HCT116 (cell line): ENCODE results near the gene CEMIP2. TPM values are rescaled to one million over a fixed set of nuclear protein-coding genes. Genes with fewer than 3 reads are reported as not detected.

Source experiments
- ATAC-seq: fragments of 200-7000 bp; cut with Tn5 transposase; 2 replicates; pipeline ENCODE4 v1.9.1; 2020; ENCODE audit warnings: mild to moderate bottlenecking, moderate library complexity
- BruUV-seq: library from RNA; stranded (reverse); fragments of 400-500 nt; replicated peaks from 2 replicates; lab custom pipeline; 2021; lab: Mats Ljungman, UMichigan
- CTCF ChIA-PET: fragments of 300-600 bp; sonication (Branson Sonifier 250); formaldehyde crosslinking; loops from one replicate; lab custom pipeline; 2021; ENCODE audit warnings: antibody characterized with exemption; lab: Charles Lee
- POLR2A ChIA-PET: fragments of 300-600, 350-600 bp; sonication (Branson Sonifier 250); formaldehyde crosslinking; loops from one replicate; lab custom pipeline; 2021; ENCODE audit warnings: antibody characterized with exemption; lab: Charles Lee
- RAD21 ChIA-PET, 2 experiments: fragments of 300-600 bp; sonication (Branson Sonifier 250); formaldehyde crosslinking; loops; one replicate each; lab custom pipeline; 2023; ENCODE audit warnings: low total read pairs in 2 of 2; ENCODE audit not compliant: uncharacterized antibody in 2 of 2, unreplicated experiment in 2 of 2, low non-redundant PET in 1 of 2; lab: Charles Lee
- DNase-seq: peaks from one replicate; pipeline ENCODE4 v3.0.0-alpha.2; 2010; ENCODE audit warnings: low read depth, low spot score
- H2AFZ ChIP-seq: fragments of 200-600 bp; shearing (Covaris generic), sonication (generic); 2 replicates; pipeline ENCODE4 v1.6.1; 2017; ENCODE audit warnings: low read depth, mixed run types, mixed read lengths, antibody characterized with exemption, low read length; ENCODE audit not compliant: poor library complexity, severe bottlenecking
- H3K27ac ChIP-seq: 2 replicates; pipeline ENCODE4 v1.5.1; 2012; ENCODE audit warnings: low read depth, low read length
- H3K27me3 ChIP-seq: fragments of 200-600 bp; sonication (generic); 2 replicates; pipeline ENCODE4 v1.6.1; 2016; ENCODE audit warnings: mixed run types, low read length, mixed read lengths; ENCODE audit not compliant: insufficient read depth
- H3K36me3 ChIP-seq, 2 experiments: fragments of 200-500 bp in 1 of 2; fragments of 200-600 bp in 1 of 2; sonication (Bioruptor generic) in 1 of 2; sonication (generic) in 1 of 2; 2 replicates each; pipeline versions ENCODE4 v1.5.1 to v1.6.1; 2014 to 2016; ENCODE audit warnings: low read length in 2 of 2, inconsistent platforms in 1 of 2, mixed read lengths in 1 of 2, mixed run types in 1 of 2; ENCODE audit not compliant: insufficient read depth in 2 of 2, control insufficient read depth in 1 of 2
- H3K4me1 ChIP-seq, 2 experiments: fragments of 200-600 bp in 1 of 2; sonication (generic) in 1 of 2; 2 replicates each; pipeline versions ENCODE4 v1.5.1 to v1.6.1; 2012 to 2017; ENCODE audit warnings: low read length in 2 of 2, inconsistent platforms in 1 of 2, mild to moderate bottlenecking in 1 of 2, mixed read lengths in 1 of 2, mixed run types in 1 of 2, moderate library complexity in 1 of 2; ENCODE audit not compliant: insufficient read depth in 2 of 2, control insufficient read depth in 1 of 2
- H3K4me2 ChIP-seq: fragments of 200-600 bp; sonication (generic); 2 replicates; pipeline ENCODE4 v1.6.1; 2017; ENCODE audit warnings: mixed run types, low read length, mixed read lengths
- H3K4me3 ChIP-seq, 2 experiments: fragments of 200-600 bp in 1 of 2; sonication (generic) in 1 of 2; replicated peaks in 1 of 2; 2 replicates each; pipeline ENCODE4 v1.5.1; 2011 to 2016; ENCODE audit warnings: low read length in 2 of 2, control low read depth in 1 of 2, low read depth in 1 of 2, mild to moderate bottlenecking in 1 of 2, mixed read lengths in 1 of 2, mixed run types in 1 of 2
- H3K79me2 ChIP-seq: fragments of 200-600 bp; sonication (generic); 2 replicates; pipeline ENCODE4 v1.6.1; 2017; ENCODE audit warnings: mild to moderate bottlenecking, mixed run types, low read length, moderate library complexity, mixed read lengths; ENCODE audit not compliant: insufficient read depth
- H3K9ac ChIP-seq: fragments of 200-600 bp; sonication (generic); 2 replicates; pipeline ENCODE4 v1.6.1; 2016; ENCODE audit warnings: low read length, mixed read lengths
- H3K9me2 ChIP-seq: fragments of 200-600 bp; sonication (generic), shearing (Covaris generic); 2 replicates; pipeline ENCODE4 v1.6.1; 2017; ENCODE audit warnings: mixed run types, mild to moderate bottlenecking, moderate library complexity; ENCODE audit not compliant: insufficient read depth
- H3K9me3 ChIP-seq, 2 experiments: fragments of 200-500 bp in 1 of 2; fragments of 200-600 bp in 1 of 2; sonication (Bioruptor generic) in 1 of 2; sonication (generic) in 1 of 2; 2 replicates each; pipeline ENCODE4 v1.6.1; 2014 to 2017; ENCODE audit warnings: low read length in 2 of 2, mixed read lengths in 2 of 2, inconsistent platforms in 1 of 2, low read depth in 1 of 2, mild to moderate bottlenecking in 1 of 2, mixed run types in 1 of 2, moderate library complexity in 1 of 2; ENCODE audit not compliant: control insufficient read depth in 1 of 2, insufficient read depth in 1 of 2
- H4K20me1 ChIP-seq: fragments of 200-600 bp; sonication (generic), shearing (Covaris generic); 2 replicates; pipeline ENCODE4 v1.6.1; 2017; ENCODE audit warnings: mixed run types, mild to moderate bottlenecking, moderate library complexity; ENCODE audit not compliant: insufficient read depth
- CTCF ChIP-seq, 3 experiments: fragments of 200-600 bp in 1 of 3; sonication (generic) in 1 of 3; IDR thresholded peaks in 2 of 3; conservative IDR thresholded peaks in 1 of 3; 2 replicates each; pipeline ENCODE4 v1.5.1; 2012 to 2017; ENCODE audit warnings: low read depth in 2 of 3, low read length in 2 of 3, antibody characterized with exemption in 1 of 3, borderline replicate concordance in 1 of 3, control low read depth in 1 of 3, mild to moderate bottlenecking in 1 of 3, mixed read lengths in 1 of 3, mixed run types in 1 of 3, moderate library complexity in 1 of 3; ENCODE audit not compliant: insufficient read depth in 1 of 3
- ELF1 ChIP-seq: IDR thresholded peaks from 2 replicates; pipeline ENCODE4 v1.6.1; 2012; ENCODE audit warnings: low read depth, borderline replicate concordance
- EZH2phosphoT487 ChIP-seq: fragments of 200-600 bp; IDR thresholded peaks from 2 replicates; pipeline ENCODE4 v1.6.1; 2018; ENCODE audit warnings: antibody characterized with exemption, borderline replicate concordance
- JUND ChIP-seq: IDR thresholded peaks from 2 replicates; pipeline ENCODE4 v1.6.1; 2012
- intact Hi-C: fragments of 100-400 bp; cut with micrococcal nuclease; formaldehyde crosslinking; loops from 2 replicates; pipeline ENCODE4 v1.10.0; 2022
- total RNA-seq: library from RNA; stranded (reverse); gene quantifications from one replicate; pipeline ENCODE4 v1.2.1, GENCODE V29; 2021; ENCODE audit not compliant: unreplicated experiment

CEMIP2 gene
- total RNA-seq, 1 experiment from 2014 or later, result 14.3 TPM

- ChIA-PET CTCF (interaction anchor here (0.5 to 0.8 kb wide), 2 partner anchors 18 to 145 kb away, joined by 3 read pairs; no protein-coding TSS in a partner anchor), POLR2A (no interaction called here)
- intact Hi-C loops, result no loop called here
These were observed 122.2 kb downstream of the CEMIP2 start for GRCh38 chr9:71646131-71646530.

GRCh38 chr9:71644819-71645362 is 123.4 kb downstream of the CEMIP2 start:
- intact Hi-C loops, result no loop called here
- no peaks in the 10 kb centered on the region for H3K9me3 ChIP-seq
- CTCF ChIA-PET, result no interaction called here
- H3K36me3 ChIP-seq, result no peaks in the 10 kb centered on the region
- H3K27me3 ChIP-seq, result no peaks in the 10 kb centered on the region
- ATAC-seq (no peak), DNase-seq (no peak)
- no peak overlapping the region for H3K4me2 ChIP-seq
- no peak overlapping the region for H3K27ac ChIP-seq
- H3K79me2 ChIP-seq, result no peaks in the 10 kb centered on the region
- no TSS peak for BruUV-seq
- peaks cover 10 to 13% of the 10 kb centered on the region in 2 experiments; a peak in 3 of 4 replicates for H3K4me1 ChIP-seq
- TF ChIP-seq CTCF (IDR thresholded peaks at IDR 0.05 in 2 of 3, conservative IDR thresholded peaks at IDR 0.05 in 1 of 3; ENCODE audit: borderline replicate concordance in 1 of 3, insufficient read depth in 1 of 3, low read depth in 2 of 3, low read length in 2 of 3) (no peak), ELF1 (no peak)
- H4K20me1 ChIP-seq, result no peaks in the 10 kb centered on the region
- H2AFZ ChIP-seq, result no peak overlapping the region
- no peak overlapping the region for H3K9ac ChIP-seq
- POLR2A ChIA-PET, result interaction anchor here (0.7 kb wide), 1 partner anchor 26 kb away, joined by 4 read pairs; no protein-coding TSS in a partner anchor
- RAD21 ChIA-PET, result no interaction called here
- H3K4me3 ChIP-seq, result no peak overlapping the region
- no peaks in the 10 kb centered on the region for H3K9me2 ChIP-seq

More at GRCh38 chr9:71646131-71646530, 122.2 kb downstream of the CEMIP2 start:
- Histone ChIP-seq H3K36me3 (no peaks in the 10 kb centered on the region), H3K4me1 (peaks cover 10 to 13% of the 10 kb centered on the region in 2 experiments; a peak in 3 of 4 replicates), H3K4me3 (no peak overlapping the region), H3K79me2 (no peaks in the 10 kb centered on the region), H4K20me1 (no peaks in the 10 kb centered on the region), H3K9me3 (no peaks in the 10 kb centered on the region), H3K27me3 (no peaks in the 10 kb centered on the region), H3K9me2 (no peaks in the 10 kb centered on the region), H2AFZ (no peak overlapping the region), H3K27ac (no peak overlapping the region), H3K9ac (no peak overlapping the region), H3K4me2 (no peak overlapping the region)
- ATAC-seq, result no peak
- DNase-seq, result no peak
- no TSS peak for BruUV-seq
- TF ChIP-seq EZH2phosphoT487 (no peak), CTCF (IDR thresholded peaks at IDR 0.05 in 2 of 3, conservative IDR thresholded peaks at IDR 0.05 in 1 of 3; ENCODE audit: borderline replicate concordance in 1 of 3, insufficient read depth in 1 of 3, low read depth in 2 of 3, low read length in 2 of 3) (no peak), JUND (no peak)
- RAD21 ChIA-PET, result no interaction called here
